Retinal pigment epithelial cell (primary cell): Measurements from ENCODE around the gene PIGO.

ENCODE experiments used
- DNase-seq: peaks from one replicate; pipeline ENCODE4 v3.0.0-alpha.2; 2010; ENCODE audit warnings: low read depth
- H3K4me3 ChIP-seq: 2 replicates; pipeline ENCODE4 v1.5.1; 2011; ENCODE audit warnings: mild to moderate bottlenecking, low read length, control low read depth, moderate library complexity
- TF ChIP-seq, protein P1 (sequence below): conservative IDR thresholded peaks from 2 replicates; pipeline ENCODE4 v1.5.1; 2011; ENCODE audit warnings: low read depth, low read length, control low read depth, inconsistent platforms

PIGO gene

DNA sequence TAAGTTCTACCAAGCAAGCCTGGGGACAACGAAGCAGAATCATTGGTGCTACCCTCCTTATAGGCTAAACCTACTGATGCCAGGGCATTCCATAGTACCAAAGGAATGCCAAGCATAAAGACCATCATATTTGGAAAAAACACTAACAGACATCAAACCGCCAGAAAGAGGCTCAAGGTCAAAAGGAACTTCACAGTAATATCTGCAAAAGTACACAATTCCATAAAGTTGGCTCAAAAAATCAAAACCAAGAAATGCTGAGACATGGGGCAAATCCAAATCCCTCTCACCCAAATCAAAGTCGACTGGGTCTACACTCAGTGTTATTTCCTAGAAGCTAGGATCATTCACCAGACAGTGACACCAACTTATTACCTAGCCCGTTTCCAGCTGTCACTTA is 27.4 kb downstream of the PIGO start:
- peak overlapping the region; percentile 14 for H3K4me3 ChIP-seq
- TF ChIP-seq, protein P1, sequence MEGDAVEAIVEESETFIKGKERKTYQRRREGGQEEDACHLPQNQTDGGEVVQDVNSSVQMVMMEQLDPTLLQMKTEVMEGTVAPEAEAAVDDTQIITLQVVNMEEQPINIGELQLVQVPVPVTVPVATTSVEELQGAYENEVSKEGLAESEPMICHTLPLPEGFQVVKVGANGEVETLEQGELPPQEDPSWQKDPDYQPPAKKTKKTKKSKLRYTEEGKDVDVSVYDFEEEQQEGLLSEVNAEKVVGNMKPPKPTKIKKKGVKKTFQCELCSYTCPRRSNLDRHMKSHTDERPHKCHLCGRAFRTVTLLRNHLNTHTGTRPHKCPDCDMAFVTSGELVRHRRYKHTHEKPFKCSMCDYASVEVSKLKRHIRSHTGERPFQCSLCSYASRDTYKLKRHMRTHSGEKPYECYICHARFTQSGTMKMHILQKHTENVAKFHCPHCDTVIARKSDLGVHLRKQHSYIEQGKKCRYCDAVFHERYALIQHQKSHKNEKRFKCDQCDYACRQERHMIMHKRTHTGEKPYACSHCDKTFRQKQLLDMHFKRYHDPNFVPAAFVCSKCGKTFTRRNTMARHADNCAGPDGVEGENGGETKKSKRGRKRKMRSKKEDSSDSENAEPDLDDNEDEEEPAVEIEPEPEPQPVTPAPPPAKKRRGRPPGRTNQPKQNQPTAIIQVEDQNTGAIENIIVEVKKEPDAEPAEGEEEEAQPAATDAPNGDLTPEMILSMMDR: no peak
- no peak for DNase-seq

- TF ChIP-seq, protein P1: no peak
Measured at GRCh38 chr9:35067056-35067455, 29.3 kb downstream of the PIGO start.

GRCh38 chr9:35060548-35061207 is 35.7 kb downstream of the PIGO start:
- TF ChIP-seq, protein P1: no peak
- no peak for DNase-seq
- H3K4me3 ChIP-seq: no peak overlapping the region

More at GRCh38 chr9:35067056-35067455, 29.3 kb downstream of the PIGO start:
- DNase-seq: no peak
- H3K4me3 ChIP-seq: no peak overlapping the region

DNA sequence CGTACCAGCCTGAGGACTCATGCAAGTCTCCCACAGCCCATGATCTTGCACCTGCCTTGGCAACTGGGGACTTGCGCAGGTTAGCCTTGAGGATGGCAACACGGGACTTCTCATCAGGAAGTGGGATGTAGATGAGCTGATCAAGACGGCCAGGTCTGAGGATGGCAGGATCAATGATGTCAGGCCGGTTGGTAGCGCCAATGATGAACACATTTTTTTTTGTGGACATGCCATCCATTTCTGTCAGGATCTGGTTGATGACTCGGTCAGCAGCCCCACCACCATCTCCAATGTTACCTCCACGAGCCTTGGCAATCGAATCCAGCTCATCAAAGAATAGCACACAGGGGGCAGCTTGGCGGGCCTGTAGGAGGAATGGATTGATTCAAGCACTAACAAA is 37.0 kb downstream of the PIGO start:
- H3K4me3 ChIP-seq: no peak overlapping the region
- no peak for DNase-seq
- TF ChIP-seq, protein P1: no peak

DNA sequence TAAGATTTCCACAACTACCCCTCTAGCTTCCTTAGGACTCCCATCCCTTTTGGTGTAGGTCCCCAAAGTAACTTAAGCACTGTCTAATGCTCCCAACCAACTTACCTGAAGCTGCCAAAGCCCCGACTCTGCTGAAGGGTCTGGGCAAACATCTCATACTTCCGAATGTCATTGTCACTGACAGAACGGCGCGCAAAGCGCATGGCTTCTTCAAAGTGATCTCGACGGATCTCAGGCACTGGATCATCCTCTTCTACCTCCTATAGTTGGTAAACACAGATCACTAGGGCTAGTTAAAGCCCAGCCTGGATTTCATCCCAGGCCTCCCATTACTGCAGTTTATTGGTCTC is 39.1 kb downstream of the PIGO start:
- no peak overlapping the region for H3K4me3 ChIP-seq
- no peak for DNase-seq
- TF ChIP-seq, protein P1: no peak

GRCh38 chr9:35056571-35057270 is 39.7 kb downstream of the PIGO start:
- DNase-seq: no peak
- TF ChIP-seq, protein P1: no peak
- no peak overlapping the region for H3K4me3 ChIP-seq
